ENCODE data around the gene TRAM2. TPM values are rescaled to one million over a fixed set of nuclear protein-coding genes. Genes with fewer than 3 reads are reported as not detected.
A peak's percentile ranks its signal among the peaks of the same experiment; 100 is the strongest.

Gene TRAM2
- total RNA-seq, 1 experiment from 2014 or later: 21.2 TPM

DNA sequence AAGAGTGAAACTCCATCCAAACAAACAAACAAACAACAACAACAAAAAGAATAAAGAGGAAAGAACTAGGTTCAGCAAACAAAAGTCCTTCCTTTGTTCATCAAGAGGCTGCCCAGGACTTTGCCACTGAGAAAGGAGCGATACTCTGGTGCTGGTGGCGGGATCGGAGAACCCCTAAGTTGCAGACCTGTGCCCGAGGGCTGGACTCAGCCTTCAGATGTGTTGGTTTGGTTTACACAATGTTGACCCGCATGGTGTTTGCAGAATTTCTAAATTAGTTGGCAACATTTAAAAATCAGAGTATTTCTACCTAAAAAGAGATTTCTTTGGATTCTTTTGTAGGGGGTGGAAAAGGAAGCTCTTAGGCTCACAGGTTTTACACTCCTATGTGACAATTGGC, 42.5 kb downstream of the TRAM2 start:
- H3K36me3 Mint-ChIP-seq (ENCODE audit: insufficient read depth in 1 of 3, low read depth in 3 of 3): peaks cover 4 to 18% (median 5%) of the 10 kb centered on the region in 3 experiments; a peak in 4 of 7 replicates
- H4K20me1 ChIP-seq (ENCODE audit: control insufficient read depth, insufficient read depth, insufficient read length): no peaks in the 10 kb centered on the region

More for the DNA sequence above, 42.5 kb downstream of the TRAM2 start:
- Histone ChIP-seq H4K8ac (replicated peaks; ENCODE audit: insufficient read length, low read depth, low read length) (no peak overlapping the region), H2AFZ (ENCODE audit: low read length) (no peak overlapping the region), H3T11ph (ENCODE audit: low read length) (no peak overlapping the region), H3K18ac (ENCODE audit: insufficient read length, low read depth, low read length) (no peak overlapping the region), H3K9ac (ENCODE audit: extremely low read depth, insufficient read length, low read length) (no peak overlapping the region), H3K27me3 (ENCODE audit: insufficient read depth, low read length) (no peaks in the 10 kb centered on the region), H2BK20ac (ENCODE audit: low read depth, low read length, poor library complexity, severe bottlenecking) (no peak overlapping the region), H3K9me3 (ENCODE audit: control insufficient read depth, low read depth, low read length) (no peaks in the 10 kb centered on the region), H3K4ac (ENCODE audit: low read depth, low read length) (no peak overlapping the region), H3K4me1 (ENCODE audit: insufficient read depth, low read length) (peaks cover 13% of the 10 kb centered on the region; the same call in 1 of the 2 replicates), H4K91ac (ENCODE audit: insufficient read length, low read depth, low read length) (no peak overlapping the region), H3K23me2 (ENCODE audit: insufficient read length, low read depth, low read length, poor library complexity, severe bottlenecking) (no peaks in the 10 kb centered on the region), H2AK5ac (ENCODE audit: insufficient read length, low read length) (no peak overlapping the region), H3K14ac (ENCODE audit: insufficient read depth, low read length) (no peak overlapping the region), H2BK120ac (ENCODE audit: low read depth, low read length, poor library complexity, severe bottlenecking) (no peak overlapping the region), H3K4me2 (ENCODE audit: insufficient read depth, insufficient read length, low read length) (no peak overlapping the region), H2BK5ac (ENCODE audit: insufficient read length, low read length) (no peak overlapping the region), H3K27ac (ENCODE audit: insufficient read length, low read depth, low read length) (no peak overlapping the region), H4K5ac (ENCODE audit: insufficient read length, low read depth, low read length) (no peak overlapping the region), H2BK15ac (ENCODE audit: low read depth, low read length) (no peak overlapping the region), H3K79me2 (ENCODE audit: insufficient read depth, low read length) (peaks cover 2% of the 10 kb centered on the region; the same call in 1 of the 2 replicates), H2BK12ac (ENCODE audit: insufficient read length, low read depth, low read length) (no peak overlapping the region), H3K23ac (ENCODE audit: insufficient read length, low read depth, low read length) (no peak overlapping the region), H3K56ac (ENCODE audit: insufficient read length, low read depth, low read length) (no peak overlapping the region), H3K79me1 (ENCODE audit: insufficient read depth, low read depth, low read length, poor library complexity, severe bottlenecking) (no peaks in the 10 kb centered on the region)
- WGBS (ENCODE audit: extremely low coverage, insufficient read length, low lambda C conversion rate): no CpG with 5 or more reads among the region's 5 CpGs
- TF ChIP-seq, protein P1, sequence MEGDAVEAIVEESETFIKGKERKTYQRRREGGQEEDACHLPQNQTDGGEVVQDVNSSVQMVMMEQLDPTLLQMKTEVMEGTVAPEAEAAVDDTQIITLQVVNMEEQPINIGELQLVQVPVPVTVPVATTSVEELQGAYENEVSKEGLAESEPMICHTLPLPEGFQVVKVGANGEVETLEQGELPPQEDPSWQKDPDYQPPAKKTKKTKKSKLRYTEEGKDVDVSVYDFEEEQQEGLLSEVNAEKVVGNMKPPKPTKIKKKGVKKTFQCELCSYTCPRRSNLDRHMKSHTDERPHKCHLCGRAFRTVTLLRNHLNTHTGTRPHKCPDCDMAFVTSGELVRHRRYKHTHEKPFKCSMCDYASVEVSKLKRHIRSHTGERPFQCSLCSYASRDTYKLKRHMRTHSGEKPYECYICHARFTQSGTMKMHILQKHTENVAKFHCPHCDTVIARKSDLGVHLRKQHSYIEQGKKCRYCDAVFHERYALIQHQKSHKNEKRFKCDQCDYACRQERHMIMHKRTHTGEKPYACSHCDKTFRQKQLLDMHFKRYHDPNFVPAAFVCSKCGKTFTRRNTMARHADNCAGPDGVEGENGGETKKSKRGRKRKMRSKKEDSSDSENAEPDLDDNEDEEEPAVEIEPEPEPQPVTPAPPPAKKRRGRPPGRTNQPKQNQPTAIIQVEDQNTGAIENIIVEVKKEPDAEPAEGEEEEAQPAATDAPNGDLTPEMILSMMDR (conservative IDR thresholded peaks at IDR 0.05): no peak
- no peak for DNase-seq
- H3K4me3 Mint-ChIP-seq: no peak overlapping the region
- peaks cover 14 to 17% of the 10 kb centered on the region in 2 experiments for H3K4me1 Mint-ChIP-seq
- no peaks in the 10 kb centered on the region for H3K27me3 Mint-ChIP-seq (ENCODE audit: low read depth)
- H3K27ac Mint-ChIP-seq: peak overlapping the region in 1 of 3 experiments; percentile 65; a peak in 1 of 7 replicates
- H3K9me3 Mint-ChIP-seq: no peaks in the 10 kb centered on the region

All from H9 (cell line).